HG03280 (cell line): ENCODE data around the gene ETFA.
"Not testable (repeated sequence)": the region's sequence is repeated elsewhere in the genome, so short reads cannot be mapped to it uniquely, and the experiment has no call there.

ENCODE experiments used
- ATAC-seq: cut with Tn5 transposase; IDR thresholded peaks from one replicate; pipeline ENCODE4 v1.9.1; 2021; ENCODE audit warnings: mild to moderate bottlenecking, moderate library complexity; ENCODE audit not compliant: unreplicated experiment

The ETFA gene

GRCh38 chr15:76327191-76328105 lies 16.2 kb upstream of the ETFA start:
- ATAC-seq: no peak

- ATAC-seq: no peak
Observed at GRCh38 chr15:76325704-76326103, 14.4 kb upstream of the ETFA start.

- ATAC-seq: no peak
Observed at GRCh38 chr15:76324066-76324465, 12.8 kb upstream of the ETFA start.

GRCh38 chr15:76321602-76322001 lies 10.3 kb upstream of the ETFA start:
- ATAC-seq: no peak

GRCh38 chr15:76321171-76321570 lies 9.9 kb upstream of the ETFA start:
- ATAC-seq: no peak

GRCh38 chr15:76320012-76320411 lies 8.7 kb upstream of the ETFA start:
- ATAC-seq: no peak

GRCh38 chr15:76313731-76314130 lies 2.5 kb upstream of the ETFA start:
- ATAC-seq: no peak

- not testable (repeated sequence) for ATAC-seq
Observed at GRCh38 chr15:76313175-76313567, 1.9 kb upstream of the ETFA start.

- ATAC-seq: no peak
Observed at GRCh38 chr15:76312540-76313174, 1.4 kb upstream of the ETFA start.

GRCh38 chr15:76310475-76311099 lies 682 bp downstream of the ETFA start:
- ATAC-seq: no peak

GRCh38 chr15:76309601-76310330 lies 1.5 kb downstream of the ETFA start:
- no peak for ATAC-seq

GRCh38 chr15:76303909-76304308 lies 7.4 kb downstream of the ETFA start:
- ATAC-seq: no peak

- no peak for ATAC-seq
Observed at GRCh38 chr15:76299786-76300185, 11.5 kb downstream of the ETFA start.

- ATAC-seq: no peak
Observed at GRCh38 chr15:76298986-76299385, 12.3 kb downstream of the ETFA start.

- not testable (repeated sequence) for ATAC-seq
Observed at GRCh38 chr15:76297951-76298350, 13.3 kb downstream of the ETFA start.

GRCh38 chr15:76296849-76297248 lies 14.4 kb downstream of the ETFA start:
- no peak for ATAC-seq

- ATAC-seq: not testable (repeated sequence)
Observed at GRCh38 chr15:76294463-76294862, 16.8 kb downstream of the ETFA start.

- ATAC-seq: no peak
Observed at GRCh38 chr15:76293361-76293760, 17.9 kb downstream of the ETFA start.

- no peak for ATAC-seq
Observed at GRCh38 chr15:76289582-76289981, 21.7 kb downstream of the ETFA start.

GRCh38 chr15:76286271-76286879 lies 24.9 kb downstream of the ETFA start:
- no peak for ATAC-seq
